Measurements from ENCODE around the gene KIR3DL2. TPM values are rescaled to one million over a fixed set of nuclear protein-coding genes. Genes with fewer than 3 reads are reported as not detected.

The KIR3DL2 gene
- total and polyA plus RNA-seq, 2 of the 4 experiments (the other 2 are of a cell fraction), result not detected

DNA sequence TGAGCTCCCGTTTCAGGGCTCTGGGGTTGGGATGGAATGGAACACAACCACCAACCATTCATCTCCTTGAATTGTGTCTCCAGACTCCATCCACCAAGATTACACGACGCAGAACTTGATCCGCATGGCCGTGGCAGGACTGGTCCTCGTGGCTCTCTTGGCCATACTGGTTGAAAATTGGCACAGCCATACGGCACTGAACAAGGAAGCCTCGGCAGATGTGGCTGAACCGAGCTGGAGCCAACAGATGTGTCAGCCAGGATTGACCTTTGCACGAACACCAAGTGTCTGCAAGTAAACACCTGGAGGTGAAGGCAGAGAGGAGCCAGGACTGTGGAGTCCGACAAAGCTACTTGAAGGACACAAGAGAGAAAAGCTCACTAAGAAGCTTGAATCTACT is 39.3 kb downstream of the KIR3DL2 start:
- H3K4ac ChIP-seq (ENCODE audit: low read depth, low read length), result no peak overlapping the region
- no peak overlapping the region for H3K4me2 ChIP-seq (ENCODE audit: low read depth, low read length)
- no peak for TF ChIP-seq MAFK (IDR thresholded peaks at IDR 0.05; ENCODE audit: low read depth, low read length)
- no peak for TF ChIP-seq MXI1 (IDR thresholded peaks at IDR 0.05; ENCODE audit: borderline replicate concordance, low read depth, low read length)
- no peak for TF ChIP-seq CEBPB (IDR thresholded peaks at IDR 0.05; ENCODE audit: low read depth, low read length)
- TF ChIP-seq BHLHE40 (IDR thresholded peaks at IDR 0.05; ENCODE audit: low read depth, low read length), result no peak
- TF ChIP-seq SMC3 (IDR thresholded peaks at IDR 0.05; ENCODE audit: low read depth, low read length), result no peak
- no peak for TF ChIP-seq POLR2A (IDR thresholded peaks at IDR 0.05; ENCODE audit: low read depth, low read length)
- no peak for TF ChIP-seq NFE2L2 (IDR thresholded peaks at IDR 0.05; ENCODE audit: low read depth, low read length)
- no peak for TF ChIP-seq RCOR1 (IDR thresholded peaks at IDR 0.05; ENCODE audit: insufficient replicate concordance, low read length)
- TF ChIP-seq CHD1 (IDR thresholded peaks at IDR 0.05; ENCODE audit: low read depth, low read length), result no peak
- no peak for TF ChIP-seq RFX5 (IDR thresholded peaks at IDR 0.05; ENCODE audit: low read depth, low read length)
- no peak for TF ChIP-seq RAD21 (IDR thresholded peaks at IDR 0.05; ENCODE audit: low read length)
- no peak for TF ChIP-seq FOS (IDR thresholded peaks at IDR 0.05; ENCODE audit: low read depth, low read length)
- ChIA-PET CTCF (no interaction called here), POLR2A (ENCODE audit: unreplicated experiment) (no interaction called here)
- no peak overlapping the region for H3K4me3 ChIP-seq (ENCODE audit: insufficient read depth, low read depth, low read length)
- BruUV-seq (replicated peaks), result no TSS peak
- no peak overlapping the region for H3K18ac ChIP-seq (ENCODE audit: low read depth, low read length)
- no peaks in the 10 kb centered on the region for H3K9me1 ChIP-seq (ENCODE audit: insufficient read depth, low read length)
- no peak overlapping the region for H4K5ac ChIP-seq (ENCODE audit: low read depth, low read length)
- no peak overlapping the region for H3K14ac ChIP-seq (replicated peaks; ENCODE audit: low read depth, low read length)
- ATAC-seq (ENCODE audit: low read depth) (no peak), DNase-seq (no peak)
- no peak overlapping the region for H2AK5ac ChIP-seq (ENCODE audit: low read depth, low read length)
- no peaks in the 10 kb centered on the region for H3K79me1 ChIP-seq (ENCODE audit: low read depth in 1 of 2, low read length in 2 of 2)
- H4K8ac ChIP-seq (ENCODE audit: low read depth in 2 of 2, low read length in 2 of 2), result no peak overlapping the region
- in situ Hi-C loops (cut with MboI; ENCODE audit: low sequenced_read_pairs), result no loop called here
- H2BK5ac ChIP-seq (ENCODE audit: low read depth, low read length, poor library complexity, severe bottlenecking), result no peak overlapping the region
- no peak overlapping the region for H3K23ac ChIP-seq (ENCODE audit: low read depth, low read length)
- H2BK20ac ChIP-seq (ENCODE audit: low read depth, low read length), result no peak overlapping the region
- no peaks in the 10 kb centered on the region for H4K20me1 ChIP-seq (ENCODE audit: insufficient read depth, low read length)
- H2AFZ ChIP-seq (replicated peaks; ENCODE audit: low read length, poor library complexity), result no peak overlapping the region
- peaks cover 22% of the 10 kb centered on the region for H3K9me3 ChIP-seq (ENCODE audit: control insufficient read depth, insufficient read depth, low read length)
- H2BK15ac ChIP-seq (ENCODE audit: low read depth, low read length), result no peak overlapping the region
- 45% methylated on average over 8 of the region's 11 CpGs; no CpG with 5 or more reads in 1 of the 2 experiments for WGBS, 2 experiments (ENCODE audit: extremely low coverage in 2 of 2, insufficient read length in 1 of 2)
- H3K9ac ChIP-seq (ENCODE audit: low read depth, low read length), result no peak overlapping the region
- no peaks in the 10 kb centered on the region for H3K36me3 ChIP-seq (ENCODE audit: control insufficient read depth, insufficient read depth, low read length)
- H2BK120ac ChIP-seq (ENCODE audit: low read depth, low read length), result no peak overlapping the region
- dilution Hi-C loops (cut with HindIII; ENCODE audit: low sequenced_read_pairs, unreplicated experiment), result no loop called here
- H2AK9ac ChIP-seq (replicated peaks; ENCODE audit: low read depth, low read length, poor library complexity), result no peak overlapping the region
- H4K91ac ChIP-seq (ENCODE audit: insufficient read depth, low read depth, low read length), result no peak overlapping the region
- no peak overlapping the region for H3K27ac ChIP-seq (ENCODE audit: insufficient read depth, low read length)
- intact Hi-C loops (cut with micrococcal nuclease), result no loop called here
- H3K56ac ChIP-seq (ENCODE audit: extremely low read depth, insufficient read depth, low read length), result no peak overlapping the region
- H3K4me1 ChIP-seq (ENCODE audit: control insufficient read depth, insufficient read depth, low read length), result no peaks in the 10 kb centered on the region
- H3K27me3 ChIP-seq (ENCODE audit: control insufficient read depth, insufficient read depth, low read length), result no peaks in the 10 kb centered on the region
